HTERT RPE-1 (cell line): Measurements from ENCODE around the gene TM4SF18.
"Not testable (repeated sequence)": the region's sequence is repeated elsewhere in the genome, so short reads cannot be mapped to it uniquely, and the experiment has no call there.

Experiments used
- in situ Hi-C: fragments of 300-500 bp; cut with MboI; formaldehyde crosslinking; loops from 4 replicates; pipeline ENCODE4 v1.14.3; 2020; ENCODE audit warnings: low sequenced_read_pairs

Gene TM4SF18

DNA sequence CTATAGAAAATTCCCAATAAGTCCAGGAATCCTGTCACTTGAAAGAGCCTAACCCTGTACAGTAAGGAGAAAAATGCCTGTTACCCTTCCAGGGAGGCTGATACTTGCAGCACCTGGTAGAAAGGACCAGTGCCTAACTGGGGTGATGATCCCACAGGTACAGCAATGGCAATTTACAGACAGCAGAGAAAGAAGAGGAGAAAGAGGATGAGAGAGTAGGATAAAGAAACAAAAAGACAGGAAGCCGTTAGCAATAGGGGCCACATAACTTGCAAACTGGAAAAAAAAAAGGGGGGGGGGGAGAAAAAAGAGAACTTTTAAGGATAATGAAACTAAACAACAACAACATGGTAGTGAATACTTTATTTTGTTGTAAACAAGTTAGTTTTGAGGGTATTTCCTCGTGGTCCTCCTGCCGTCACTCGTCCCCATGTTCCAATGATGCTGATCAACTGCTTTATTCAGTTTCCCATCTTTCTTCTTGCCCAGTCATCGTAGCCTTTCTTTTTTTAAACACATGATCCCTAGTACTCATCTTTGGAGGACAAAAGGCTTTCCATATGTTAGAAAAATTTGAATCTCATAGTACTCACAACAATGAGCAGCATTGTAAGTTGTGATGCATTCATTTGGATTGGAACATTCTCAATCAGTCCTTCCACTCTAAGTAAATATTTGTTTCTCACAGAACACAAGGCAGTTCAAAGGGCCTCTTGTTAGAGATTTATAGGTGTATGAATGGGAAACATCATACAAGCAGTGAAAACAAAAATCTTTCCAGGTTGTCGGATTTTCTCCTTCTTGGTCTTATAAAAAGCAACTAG lies 35.5 kb upstream of the TM4SF18 start:
- in situ Hi-C loops: no loop called here

DNA sequence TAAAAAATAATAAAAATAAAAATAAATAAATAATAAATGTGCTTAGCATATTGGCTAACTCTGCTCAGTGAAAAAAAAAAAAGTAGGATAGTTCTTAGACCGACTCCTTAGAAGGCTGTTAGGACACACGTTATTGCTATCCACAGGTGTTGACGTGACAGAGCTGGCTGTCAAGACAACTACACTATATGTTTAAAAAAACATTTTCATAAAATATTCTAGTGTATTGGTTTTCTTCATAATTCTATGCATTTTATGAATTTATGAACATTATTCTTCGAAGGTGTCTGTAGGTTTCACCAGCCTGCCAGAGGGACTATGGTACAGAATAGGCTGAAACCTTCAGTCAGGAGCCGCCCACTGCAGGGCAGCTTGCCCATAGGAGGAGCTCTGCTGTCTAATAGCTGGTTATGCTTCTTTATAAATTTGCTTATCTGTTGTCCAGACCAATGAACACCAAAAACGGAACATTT lies 34.8 kb upstream of the TM4SF18 start:
- in situ Hi-C loops: no loop called here

DNA sequence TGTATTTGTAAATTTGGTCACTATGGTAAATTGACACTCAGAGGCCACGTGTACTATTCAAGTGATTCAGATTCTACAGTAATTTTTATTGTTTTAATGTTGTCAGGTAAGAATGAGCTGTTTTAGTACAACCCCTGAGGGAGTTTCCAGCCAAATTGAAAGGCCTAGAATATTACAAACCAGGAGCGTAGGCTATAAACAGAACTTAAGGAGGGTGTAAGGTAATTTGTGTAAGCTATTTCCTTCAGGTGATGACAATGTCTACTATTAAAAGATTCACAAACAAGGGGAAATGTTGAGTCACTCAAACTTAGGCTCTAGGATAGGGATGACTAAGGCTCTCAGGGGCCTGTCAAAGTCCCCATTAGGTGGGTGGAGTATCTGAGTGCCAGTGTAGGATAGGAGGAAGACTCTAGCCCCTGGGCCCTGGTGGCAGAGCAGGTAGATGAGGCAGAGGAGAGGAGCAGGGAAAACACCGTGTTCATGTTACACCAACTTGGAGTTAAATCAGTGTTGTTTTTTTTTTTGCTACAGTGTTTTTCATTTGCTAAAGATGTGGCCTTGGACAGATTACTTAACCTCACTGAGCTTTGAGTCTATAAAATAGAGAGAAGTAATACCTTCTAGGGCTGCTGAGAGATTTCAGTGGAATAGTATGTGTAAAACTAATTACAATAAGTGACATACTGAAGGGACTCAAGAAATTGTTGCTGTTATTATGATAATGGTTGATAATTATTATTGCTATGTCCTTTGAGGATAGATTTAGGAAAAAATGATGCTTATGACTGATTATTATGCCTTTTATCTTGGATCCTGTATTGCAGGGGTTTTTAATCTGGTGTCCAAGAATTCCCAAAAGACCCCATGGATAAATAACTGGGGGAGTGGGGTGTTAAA lies 33.8 kb upstream of the TM4SF18 start:
- in situ Hi-C loops: no loop called here

DNA sequence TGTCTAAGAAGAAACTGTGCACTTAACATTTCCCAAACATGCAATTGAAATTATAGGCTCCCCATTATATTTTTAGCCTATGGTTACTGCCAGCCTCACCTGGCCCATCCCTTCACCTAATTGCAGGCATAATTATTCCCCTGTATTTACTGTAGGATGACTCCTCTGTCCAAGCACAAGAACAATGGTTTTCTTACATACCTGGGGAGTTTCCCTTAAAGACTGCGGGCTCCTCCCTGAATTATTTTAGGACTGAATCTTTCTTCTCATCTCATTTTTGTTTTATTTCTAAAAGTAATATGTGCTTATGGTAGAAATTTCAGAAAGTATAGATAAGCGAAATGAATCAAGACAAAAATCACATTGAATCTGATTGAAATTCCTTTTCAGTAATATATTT lies 32.6 kb upstream of the TM4SF18 start:
- in situ Hi-C loops: no loop called here

DNA sequence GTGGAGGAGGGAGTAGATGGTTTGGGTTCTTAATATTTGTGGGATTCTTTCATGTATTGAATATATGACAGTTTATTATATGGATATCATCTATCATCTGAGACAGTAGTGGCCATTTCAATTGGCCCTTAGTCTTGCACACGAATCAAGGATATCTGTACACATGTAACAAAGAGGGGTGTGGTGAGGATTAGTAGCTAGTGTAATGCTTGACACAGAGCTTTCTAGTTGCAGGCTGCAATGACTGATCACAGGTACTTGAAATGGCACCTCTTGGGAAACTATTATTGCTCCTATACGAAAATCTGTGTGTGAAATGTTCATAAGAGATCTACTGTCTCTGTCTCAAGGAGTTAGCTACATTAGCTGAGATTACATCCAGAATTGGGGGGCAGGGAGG lies 31.2 kb upstream of the TM4SF18 start:
- in situ Hi-C loops: no loop called here

DNA sequence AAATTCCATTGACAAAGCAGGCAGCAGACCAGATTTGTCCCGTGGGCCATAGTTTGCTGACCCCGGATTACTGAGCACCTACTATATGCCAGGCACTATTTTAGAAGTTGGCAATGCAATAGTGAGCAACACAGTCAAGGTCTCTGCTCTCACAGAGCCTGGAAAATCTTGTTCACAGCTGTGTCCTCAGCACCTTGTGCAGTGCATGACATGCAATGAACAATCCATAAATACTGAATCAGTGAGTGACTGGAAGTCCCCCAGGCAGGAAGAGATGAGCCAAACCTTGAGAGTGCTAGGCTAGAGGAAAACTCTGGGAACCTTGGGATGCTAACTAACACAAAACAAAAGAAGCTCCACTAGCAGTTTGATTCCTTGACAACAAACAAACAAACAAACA lies 29.6 kb upstream of the TM4SF18 start:
- in situ Hi-C loops: no loop called here

DNA sequence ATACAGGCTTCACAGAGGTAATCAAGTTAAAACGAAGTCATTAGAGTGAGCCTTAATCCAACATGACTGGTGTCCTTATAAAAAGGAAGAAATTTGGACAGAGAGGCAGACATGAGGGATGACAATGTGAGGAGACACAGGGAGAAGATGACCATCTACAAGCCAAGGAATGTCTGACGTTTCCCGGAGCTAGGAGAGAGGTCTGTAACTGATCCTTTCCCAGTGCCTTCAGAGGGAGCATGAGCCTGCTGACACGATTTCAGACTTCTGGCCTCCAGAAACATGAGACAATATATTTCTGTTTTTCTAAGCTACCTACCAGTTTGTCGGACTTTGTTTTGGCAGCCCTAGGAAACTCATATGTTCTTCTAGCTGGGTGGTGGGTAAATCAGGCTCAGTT lies 28.9 kb upstream of the TM4SF18 start:
- in situ Hi-C loops: no loop called here

DNA sequence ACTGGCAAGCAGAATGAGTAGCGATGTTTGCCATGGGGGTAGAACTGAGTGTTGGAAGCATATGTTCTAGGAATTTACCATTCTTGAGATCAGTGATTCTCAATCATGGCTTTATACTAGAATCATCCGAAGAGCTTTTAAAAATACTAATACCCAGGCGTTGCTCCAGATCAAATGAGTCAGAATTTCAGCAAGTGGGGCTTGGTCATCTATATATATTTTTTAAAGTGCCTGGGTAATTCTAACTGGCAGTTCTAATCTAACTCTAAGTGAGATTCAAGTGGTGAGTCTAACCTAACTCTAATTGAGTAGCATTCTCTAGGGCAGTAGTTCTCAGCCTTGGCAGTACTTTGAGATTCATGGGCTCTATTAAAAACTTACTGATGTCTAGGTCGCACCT lies 23.2 kb upstream of the TM4SF18 start:
- in situ Hi-C loops: no loop called here

DNA sequence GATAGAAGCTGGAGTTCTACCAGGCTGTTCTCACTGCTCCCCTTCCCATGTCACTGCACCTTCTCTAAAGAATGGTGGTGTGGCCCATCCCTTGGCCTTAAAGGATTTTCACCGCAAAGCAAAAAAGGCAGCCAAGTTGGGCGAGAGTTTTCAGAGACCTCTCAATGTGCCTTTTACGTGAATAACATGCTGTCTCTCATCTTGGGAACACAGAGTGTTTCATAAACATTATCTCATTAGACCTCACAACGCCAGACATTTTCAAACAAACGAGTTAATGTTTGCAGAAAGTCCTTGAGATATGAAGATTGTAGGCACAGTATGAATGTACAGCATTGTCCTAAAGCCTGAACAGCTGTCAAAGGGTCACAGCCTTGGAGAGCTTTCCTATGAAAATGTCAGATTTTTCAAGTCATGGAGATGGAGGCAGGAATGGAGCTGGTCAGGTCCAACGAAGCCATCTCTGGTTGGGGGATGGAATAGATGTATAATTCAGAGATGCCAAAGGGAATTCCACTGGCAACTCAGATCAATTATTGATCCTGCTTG lies 22.7 kb upstream of the TM4SF18 start:
- in situ Hi-C loops: no loop called here

DNA sequence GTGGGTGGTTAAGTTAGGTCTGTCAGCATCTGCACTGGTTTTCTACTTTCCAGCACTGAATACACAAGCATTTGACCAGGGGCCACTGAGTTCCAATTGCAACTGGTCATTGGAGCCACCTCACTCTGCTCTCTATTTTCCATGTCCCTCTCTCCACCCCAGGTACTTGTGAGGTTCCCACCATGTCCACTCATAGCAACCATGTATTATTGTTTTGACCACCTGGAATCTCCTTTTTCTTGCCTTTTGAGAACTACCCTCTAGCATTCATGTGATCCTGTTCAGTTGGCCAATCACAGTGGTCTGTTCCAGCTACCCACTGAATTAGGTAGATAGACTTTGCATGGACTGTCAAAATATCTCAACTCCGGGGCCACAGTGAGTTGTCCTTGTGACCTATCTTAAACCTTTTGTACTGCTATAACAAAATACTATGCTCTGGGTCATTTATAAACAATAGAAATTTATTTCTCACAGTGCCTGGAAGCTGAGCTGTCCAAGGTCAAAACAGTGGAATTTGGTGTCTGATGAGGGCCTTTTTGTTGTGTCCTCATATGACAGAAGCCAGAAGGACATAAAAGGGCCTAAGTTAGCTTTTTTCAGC lies 20.2 kb upstream of the TM4SF18 start:
- in situ Hi-C loops: no loop called here

DNA sequence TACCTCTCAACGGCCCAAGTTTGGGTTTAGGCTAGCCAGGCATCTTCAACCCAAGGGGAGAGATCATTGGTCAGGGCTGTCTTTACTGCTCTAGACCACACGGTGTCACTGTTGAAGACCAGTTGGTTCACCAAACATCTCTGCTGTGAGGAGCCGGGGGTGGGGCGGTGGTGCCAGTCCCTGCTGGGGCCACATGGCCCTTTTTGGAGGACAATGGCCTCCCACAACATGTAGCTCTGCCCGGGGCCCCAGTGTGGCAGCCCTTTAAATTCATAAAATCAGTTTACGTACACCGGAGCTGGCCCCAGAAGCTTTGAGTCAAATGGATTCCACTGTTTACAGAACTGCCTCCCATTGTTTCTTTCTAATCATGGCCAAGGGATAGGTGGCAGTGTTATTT lies 19.1 kb upstream of the TM4SF18 start:
- in situ Hi-C loops: no loop called here

DNA sequence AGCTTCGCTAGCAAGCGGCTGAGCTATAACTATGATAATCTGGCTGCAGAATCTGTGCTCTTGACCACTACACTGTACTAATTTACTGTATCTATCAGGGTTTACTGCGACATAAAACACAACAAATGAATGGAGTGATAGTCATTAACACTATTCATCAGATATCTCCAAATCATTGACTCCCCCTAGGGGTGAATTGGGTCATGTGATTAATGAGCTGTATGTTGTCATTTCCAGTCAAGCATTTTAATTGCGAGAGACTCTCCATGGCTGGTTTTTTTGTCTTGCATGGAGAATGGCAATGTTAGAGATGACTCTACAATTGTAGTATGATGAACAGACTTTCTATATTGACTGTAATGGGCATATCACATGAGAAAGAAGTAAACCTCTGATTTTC lies 10.5 kb upstream of the TM4SF18 start:
- in situ Hi-C loops: no loop called here

DNA sequence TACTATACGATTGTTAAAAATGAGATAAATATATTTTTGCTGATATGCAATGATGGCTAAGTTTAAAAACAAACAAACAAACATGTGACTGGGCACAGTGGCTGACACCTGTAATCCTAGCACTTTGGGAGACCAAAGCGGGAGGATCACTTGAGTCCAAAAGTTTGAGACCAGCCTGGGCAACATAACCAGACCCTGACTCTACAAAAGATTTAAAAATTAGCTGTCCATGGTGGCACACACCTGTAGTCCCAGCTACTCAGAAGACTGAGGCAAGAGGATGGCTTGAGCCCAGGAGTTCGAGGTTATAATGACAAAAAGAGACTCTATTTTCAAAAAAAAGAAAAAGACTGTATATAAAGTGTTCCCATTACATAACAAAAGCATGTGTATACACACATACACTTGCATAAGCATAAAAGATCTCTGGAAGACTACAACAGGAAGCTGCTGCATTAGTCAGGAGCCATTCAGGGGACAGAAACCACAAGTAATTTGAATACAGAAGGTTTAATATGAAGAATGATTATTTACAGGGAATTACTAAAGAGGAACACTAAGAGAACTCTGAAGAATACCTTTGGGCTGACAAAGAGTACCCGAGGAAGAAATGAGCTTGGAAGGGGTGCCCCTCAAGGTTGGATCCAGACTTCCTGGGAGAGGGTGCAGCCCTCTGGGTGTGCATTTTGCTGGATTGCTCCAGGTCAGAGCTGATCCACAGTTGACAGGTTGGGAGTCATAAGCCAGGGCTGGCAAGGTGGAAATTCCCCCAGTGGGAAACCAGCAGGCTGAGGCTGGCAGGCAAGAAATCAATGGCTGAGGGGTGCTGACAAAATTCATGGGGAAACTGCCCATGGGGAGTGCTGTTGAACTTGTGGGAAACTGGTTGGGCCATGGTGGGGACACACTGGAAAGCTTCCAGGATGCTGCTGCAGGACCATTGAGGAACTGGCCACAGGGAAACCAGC lies 9.3 kb upstream of the TM4SF18 start:
- in situ Hi-C loops: no loop called here

DNA sequence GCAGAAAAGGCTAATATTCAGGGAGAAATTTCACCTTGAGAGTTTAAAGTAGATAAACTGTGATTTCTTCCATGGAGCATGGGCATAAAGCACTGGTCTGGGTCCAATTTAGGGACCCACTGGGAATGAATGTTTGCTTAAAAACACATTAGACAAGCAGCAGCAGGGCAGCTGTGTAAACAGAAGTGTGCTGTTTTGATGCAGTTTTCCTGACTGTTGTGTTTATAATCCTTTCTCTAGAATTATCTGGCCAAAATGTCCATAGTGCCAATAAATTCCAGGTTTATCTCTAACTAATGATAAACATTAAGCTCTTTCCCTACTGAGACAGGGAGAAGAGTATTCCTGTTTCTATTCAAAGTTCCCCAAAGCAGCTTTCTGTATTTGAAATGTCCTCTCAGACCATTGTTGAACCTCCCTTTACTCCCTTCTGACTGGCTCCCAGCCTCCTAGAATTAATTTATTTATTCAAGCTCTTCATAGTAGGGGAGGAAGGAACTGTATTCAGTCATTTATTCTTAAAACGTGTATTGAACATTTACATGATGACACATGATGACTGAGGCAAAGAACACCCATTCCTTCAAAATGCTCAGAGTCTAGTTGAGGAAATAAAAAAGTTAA lies 7.0 kb upstream of the TM4SF18 start:
- in situ Hi-C loops: no loop called here

DNA sequence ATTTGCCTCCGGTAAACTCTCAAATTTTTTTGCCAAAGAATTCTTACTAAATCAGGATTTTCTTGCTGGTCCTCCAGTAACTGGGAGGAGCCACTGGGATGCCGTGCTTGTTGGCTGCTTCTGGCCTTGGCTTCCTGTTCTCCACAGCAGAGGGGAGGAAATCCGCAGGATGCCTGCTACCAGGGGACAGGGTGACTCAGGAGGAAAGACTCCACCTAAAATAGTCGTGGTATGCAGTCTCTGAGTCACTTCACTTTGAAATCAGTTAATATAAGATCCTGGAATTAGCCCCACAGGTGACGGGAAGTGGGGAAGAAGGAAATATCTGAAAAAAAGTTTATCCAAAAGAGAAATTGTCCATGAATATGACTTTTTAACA lies 6.5 kb upstream of the TM4SF18 start:
- in situ Hi-C loops: no loop called here

DNA sequence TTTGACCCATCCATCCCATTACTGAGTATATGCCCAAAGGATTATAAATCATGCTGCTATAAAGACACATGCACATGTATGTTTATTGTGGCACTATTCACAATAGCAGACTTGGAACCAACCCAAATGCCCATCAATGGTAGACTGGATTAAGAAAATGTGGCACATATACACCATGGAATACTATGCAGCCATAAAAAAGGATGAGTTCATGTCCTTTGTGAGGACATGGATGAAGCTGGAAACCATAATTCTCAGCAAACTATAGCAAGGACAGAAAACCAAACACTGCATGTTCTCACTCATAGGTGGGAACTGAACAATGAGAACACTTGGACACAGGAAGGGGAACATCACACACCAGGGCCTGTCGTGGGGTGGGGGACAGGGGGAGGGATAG lies 4.0 kb upstream of the TM4SF18 start:
- in situ Hi-C loops: not testable (repeated sequence)

DNA sequence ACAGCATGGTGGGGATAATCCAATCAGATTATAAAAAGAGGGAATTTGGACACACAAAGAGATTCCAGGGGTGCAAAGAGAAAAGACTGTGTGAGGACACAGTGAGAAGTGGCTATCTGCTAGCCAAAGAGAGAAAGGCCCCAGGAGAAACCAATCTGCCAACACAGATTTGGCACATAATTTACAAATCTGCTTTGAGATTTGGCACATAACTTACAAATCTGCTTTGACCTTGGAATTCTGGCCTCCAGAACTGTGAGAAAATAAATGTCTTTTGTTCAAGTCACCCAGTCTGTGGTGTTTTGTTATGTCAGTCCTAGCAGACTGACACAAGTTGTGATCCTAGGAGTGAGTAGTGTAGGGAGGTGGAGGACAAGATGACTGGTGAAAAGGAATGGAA lies 3.5 kb upstream of the TM4SF18 start:
- in situ Hi-C loops: no loop called here

DNA sequence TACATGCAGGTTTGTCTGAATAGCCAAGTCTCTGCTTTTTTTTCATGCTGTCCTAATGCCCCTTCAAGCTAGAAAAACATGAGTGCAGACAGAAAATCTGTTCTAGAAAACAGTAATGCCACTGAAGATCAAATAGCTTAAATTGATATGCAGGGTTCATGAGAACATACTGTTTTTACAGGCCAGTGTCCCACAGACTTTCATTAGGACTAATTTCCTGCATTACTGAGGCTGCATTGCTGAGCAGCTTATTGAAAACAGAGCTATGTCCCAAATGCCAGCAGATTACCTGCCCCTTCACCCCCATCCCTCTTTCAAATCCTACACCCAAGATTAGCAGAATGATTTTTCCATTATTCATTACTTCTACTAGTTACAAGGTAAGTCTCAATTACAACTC lies 665 bp downstream of the TM4SF18 start:
- in situ Hi-C loops: no loop called here

DNA sequence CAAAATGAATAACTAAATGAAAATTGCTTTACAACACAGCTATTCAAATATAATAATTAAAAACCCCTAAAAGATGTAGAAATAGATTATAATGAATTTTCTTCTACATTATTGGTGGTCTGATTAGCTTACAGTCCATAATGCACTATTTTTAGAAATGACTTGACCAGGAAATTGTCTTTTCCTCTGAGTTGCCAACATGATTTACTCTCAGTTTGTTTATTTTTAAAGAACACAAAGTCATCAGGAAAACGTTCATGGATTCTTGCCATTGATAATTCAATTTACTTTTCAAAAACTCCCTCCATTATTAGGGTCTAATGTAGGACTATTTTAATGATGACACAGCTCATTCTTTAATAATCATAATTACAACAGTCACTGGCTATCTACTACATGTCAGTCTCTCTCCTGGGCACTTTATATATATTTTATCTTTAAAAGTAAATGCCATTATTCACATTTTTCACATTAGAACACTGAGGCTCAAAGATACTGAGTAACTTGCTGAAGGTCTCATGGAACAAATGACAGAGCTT lies 1.1 kb downstream of the TM4SF18 start:
- in situ Hi-C loops: no loop called here

DNA sequence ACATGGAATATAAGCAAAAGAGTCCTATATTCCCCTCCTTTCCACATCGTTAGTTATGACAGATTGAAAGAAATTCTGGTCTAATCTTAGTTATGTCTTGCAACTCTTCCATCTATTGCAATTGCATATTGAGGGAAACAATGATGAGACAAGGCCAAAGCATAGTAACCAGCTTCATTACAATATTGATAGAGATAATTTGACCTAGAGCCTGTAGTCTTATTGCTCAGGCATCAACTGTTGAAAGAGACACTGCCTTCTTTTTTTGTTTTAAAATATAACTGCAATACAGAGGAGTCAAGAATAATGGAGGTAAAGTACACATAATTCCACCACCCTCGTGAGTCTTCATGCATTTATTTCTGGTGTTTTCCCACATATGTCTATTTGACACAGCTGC lies 2.0 kb downstream of the TM4SF18 start:
- in situ Hi-C loops: no loop called here
